ENCODE measurements around the gene FAM170B. TPM values are rescaled to one million over a fixed set of nuclear protein-coding genes. Genes with fewer than 3 reads are reported as not detected.

The FAM170B gene
- total RNA-seq (2014; rRNA removed; shearing (Covaris generic); ENCODE audit: low replicate concordance): not detected in 2 replicates

- no peak for DNase-seq
- Histone ChIP-seq H3K9me3 (no peaks in the 10 kb centered on the region), H3K36me3 (no peaks in the 10 kb centered on the region), H3K4me3 (no peak within 1 kb of the TSS), H3K27me3 (no peaks in the 10 kb centered on the region)
Observed at GRCh38 chr10:49133706-49134248, at the start of gene FAM170B. TSS of gene FAM170B (minus strand) at chr10:49134021. CDS start at chr10:49133918, 103 bp downstream.

- no peaks in the 10 kb centered on the region for H3K36me3 ChIP-seq
- H3K4me3 ChIP-seq: no peak overlapping the region
- no peak for DNase-seq
- no peaks in the 10 kb centered on the region for H3K27me3 ChIP-seq
- H3K9me3 ChIP-seq: no peaks in the 10 kb centered on the region
Observed at GRCh38 chr10:49182776-49183175, 49.0 kb upstream of the FAM170B start.

GRCh38 chr10:49180444-49180860 is 46.6 kb upstream of the FAM170B start:
- H3K27me3 ChIP-seq: no peaks in the 10 kb centered on the region
- DNase-seq: no peak
- H3K9me3 ChIP-seq: no peaks in the 10 kb centered on the region
- H3K36me3 ChIP-seq: no peaks in the 10 kb centered on the region
- no peak overlapping the region for H3K4me3 ChIP-seq

GRCh38 chr10:49179699-49180443 is 46.0 kb upstream of the FAM170B start:
- DNase-seq: no peak
- H3K4me3 ChIP-seq: no peak overlapping the region
- H3K27me3 ChIP-seq: no peaks in the 10 kb centered on the region
- H3K36me3 ChIP-seq: no peaks in the 10 kb centered on the region
- H3K9me3 ChIP-seq: no peaks in the 10 kb centered on the region

GRCh38 chr10:49178489-49179471 is 45.0 kb upstream of the FAM170B start:
- Histone ChIP-seq H3K9me3 (no peaks in the 10 kb centered on the region), H3K27me3 (no peaks in the 10 kb centered on the region)

GRCh38 chr10:49177391-49178355 is 43.9 kb upstream of the FAM170B start:
- Histone ChIP-seq H3K36me3 (no peaks in the 10 kb centered on the region), H3K27me3 (no peaks in the 10 kb centered on the region)
- peak; percentile 86 for DNase-seq

More at GRCh38 chr10:49178489-49179471, 45.0 kb upstream of the FAM170B start:
- no peaks in the 10 kb centered on the region for H3K36me3 ChIP-seq
- DNase-seq: no peak
- H3K4me3 ChIP-seq: no peak overlapping the region

GRCh38 chr10:49176310-49177268 is 42.8 kb upstream of the FAM170B start:
- H3K27me3 ChIP-seq: no peaks in the 10 kb centered on the region
- H3K9me3 ChIP-seq: no peaks in the 10 kb centered on the region
- H3K4me3 ChIP-seq: no peak overlapping the region
- DNase-seq: no peak
- no peaks in the 10 kb centered on the region for H3K36me3 ChIP-seq

More at GRCh38 chr10:49177391-49178355, 43.9 kb upstream of the FAM170B start:
- Histone ChIP-seq H3K4me3 (no peak overlapping the region), H3K9me3 (no peaks in the 10 kb centered on the region)

- Histone ChIP-seq H3K4me3 (no peak overlapping the region), H3K27me3 (no peaks in the 10 kb centered on the region), H3K36me3 (no peaks in the 10 kb centered on the region), H3K9me3 (no peaks in the 10 kb centered on the region)
- DNase-seq: no peak
Observed at GRCh38 chr10:49175587-49176309, 41.9 kb upstream of the FAM170B start.

- H3K4me3 ChIP-seq: no peak overlapping the region
- H3K27me3 ChIP-seq: no peaks in the 10 kb centered on the region
- no peaks in the 10 kb centered on the region for H3K36me3 ChIP-seq
- DNase-seq: no peak
- H3K9me3 ChIP-seq: no peaks in the 10 kb centered on the region
Observed at GRCh38 chr10:49174926-49175500, 41.2 kb upstream of the FAM170B start.

- Histone ChIP-seq H3K36me3 (no peaks in the 10 kb centered on the region), H3K9me3 (no peaks in the 10 kb centered on the region), H3K27me3 (no peaks in the 10 kb centered on the region), H3K4me3 (no peak overlapping the region)
- no peak for DNase-seq
Observed at GRCh38 chr10:49174261-49174925, 40.6 kb upstream of the FAM170B start.

GRCh38 chr10:49173853-49174252 is 40.0 kb upstream of the FAM170B start:
- no peak for DNase-seq
- no peaks in the 10 kb centered on the region for H3K36me3 ChIP-seq
- H3K4me3 ChIP-seq: no peak overlapping the region
- H3K9me3 ChIP-seq: no peaks in the 10 kb centered on the region
- H3K27me3 ChIP-seq: no peaks in the 10 kb centered on the region

GRCh38 chr10:49173201-49173772 is 39.5 kb upstream of the FAM170B start:
- H3K9me3 ChIP-seq: no peaks in the 10 kb centered on the region
- no peaks in the 10 kb centered on the region for H3K27me3 ChIP-seq
- no peak overlapping the region for H3K4me3 ChIP-seq
- no peaks in the 10 kb centered on the region for H3K36me3 ChIP-seq
- no peak for DNase-seq

- DNase-seq: no peak
- Histone ChIP-seq H3K9me3 (no peaks in the 10 kb centered on the region), H3K27me3 (no peaks in the 10 kb centered on the region)
Observed at GRCh38 chr10:49172777-49173132, 38.9 kb upstream of the FAM170B start.

More at GRCh38 chr10:49172777-49173132, 38.9 kb upstream of the FAM170B start:
- Histone ChIP-seq H3K36me3 (no peaks in the 10 kb centered on the region), H3K4me3 (no peak overlapping the region)

Data from MG63 (cell line).